ENCODE measurements around the gene SOX1. TPM values are rescaled to one million over a fixed set of nuclear protein-coding genes. Genes with fewer than 3 reads are reported as not detected.
A peak's percentile ranks its signal among the peaks of the same experiment; 100 is the strongest.

The SOX1 gene
- total RNA-seq, 1 experiment from 2014 or later = not detected

DNA sequence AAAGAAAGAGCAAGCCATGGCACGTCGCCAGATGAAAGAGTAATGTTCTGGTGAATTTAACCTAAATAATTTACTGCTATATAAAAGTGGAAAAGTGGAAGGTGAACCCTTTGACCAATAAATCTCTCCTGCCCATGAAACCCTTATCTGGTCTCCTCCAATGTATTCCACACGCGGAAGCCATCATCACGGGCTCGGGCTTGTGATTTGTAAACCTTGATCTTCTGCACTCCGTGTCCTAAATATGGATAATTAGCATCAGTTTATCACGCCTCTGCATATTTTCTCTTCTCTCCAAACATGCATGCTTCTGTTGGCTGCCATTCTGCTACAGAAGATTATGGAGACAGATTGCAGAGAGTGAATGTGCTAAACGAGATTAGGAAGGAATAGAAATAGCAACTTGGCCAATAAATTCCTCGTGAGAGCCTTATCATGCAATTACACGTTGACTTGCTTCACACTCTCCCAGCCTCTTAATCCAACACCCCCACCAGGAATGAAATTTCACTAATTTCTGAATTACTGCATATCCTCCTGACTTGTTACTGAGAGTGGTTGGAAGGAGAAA, 34.5 kb downstream of the SOX1 start:
- Mint-ChIP-seq H3K4me1 (ENCODE audit: insufficient read depth, unreplicated experiment) (no peaks in the 10 kb centered on the region), H3K27ac (ENCODE audit: low read depth, unreplicated experiment) (no peak overlapping the region), H3K36me3 (ENCODE audit: insufficient read depth, unreplicated experiment) (no peaks in the 10 kb centered on the region), H3K9me3 (ENCODE audit: unreplicated experiment) (peaks cover 14% of the 10 kb centered on the region), H3K27me3 (ENCODE audit: insufficient read depth, unreplicated experiment) (no peaks in the 10 kb centered on the region), H3K4me3 (ENCODE audit: unreplicated experiment) (no peak overlapping the region)
- BruUV-seq (replicated peaks) = no TSS peak
- CTCF ChIA-PET = no interaction called here
- DNase-seq (ENCODE audit: unreplicated experiment) = no peak
- POLR2A ChIA-PET = no interaction called here
- intact Hi-C loops (cut with micrococcal nuclease) = no loop called here
- TF ChIP-seq, protein P1, sequence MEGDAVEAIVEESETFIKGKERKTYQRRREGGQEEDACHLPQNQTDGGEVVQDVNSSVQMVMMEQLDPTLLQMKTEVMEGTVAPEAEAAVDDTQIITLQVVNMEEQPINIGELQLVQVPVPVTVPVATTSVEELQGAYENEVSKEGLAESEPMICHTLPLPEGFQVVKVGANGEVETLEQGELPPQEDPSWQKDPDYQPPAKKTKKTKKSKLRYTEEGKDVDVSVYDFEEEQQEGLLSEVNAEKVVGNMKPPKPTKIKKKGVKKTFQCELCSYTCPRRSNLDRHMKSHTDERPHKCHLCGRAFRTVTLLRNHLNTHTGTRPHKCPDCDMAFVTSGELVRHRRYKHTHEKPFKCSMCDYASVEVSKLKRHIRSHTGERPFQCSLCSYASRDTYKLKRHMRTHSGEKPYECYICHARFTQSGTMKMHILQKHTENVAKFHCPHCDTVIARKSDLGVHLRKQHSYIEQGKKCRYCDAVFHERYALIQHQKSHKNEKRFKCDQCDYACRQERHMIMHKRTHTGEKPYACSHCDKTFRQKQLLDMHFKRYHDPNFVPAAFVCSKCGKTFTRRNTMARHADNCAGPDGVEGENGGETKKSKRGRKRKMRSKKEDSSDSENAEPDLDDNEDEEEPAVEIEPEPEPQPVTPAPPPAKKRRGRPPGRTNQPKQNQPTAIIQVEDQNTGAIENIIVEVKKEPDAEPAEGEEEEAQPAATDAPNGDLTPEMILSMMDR (IDR thresholded peaks at IDR 0.05; ENCODE audit: unreplicated experiment) = no peak

DNA sequence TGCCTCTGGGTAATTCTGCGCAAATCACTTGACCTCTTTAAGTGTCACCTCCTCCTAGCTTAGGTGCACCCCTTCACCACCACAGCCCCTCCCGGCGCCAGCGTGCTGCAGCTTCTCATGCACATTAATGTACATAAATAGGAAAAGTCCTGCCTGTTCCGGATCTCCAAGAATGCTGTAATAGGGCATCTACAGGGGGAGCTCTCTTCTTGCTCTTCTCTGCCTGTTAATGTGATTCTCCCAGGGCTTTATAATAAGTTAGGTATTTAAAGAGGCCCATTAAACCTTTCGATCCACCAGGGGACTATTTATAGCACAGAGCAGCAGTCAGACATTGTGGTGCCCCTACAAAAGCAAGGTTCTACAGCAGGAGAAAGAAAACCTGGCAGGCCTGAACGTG, 35.3 kb downstream of the SOX1 start:
- intact Hi-C loops (cut with micrococcal nuclease) = loop anchor here (1.0 kb wide), 1 partner anchor 342 kb away; no protein-coding TSS in a partner anchor
- Mint-ChIP-seq H3K4me1 (ENCODE audit: insufficient read depth, unreplicated experiment) (no peaks in the 10 kb centered on the region), H3K36me3 (ENCODE audit: insufficient read depth, unreplicated experiment) (no peaks in the 10 kb centered on the region), H3K9me3 (ENCODE audit: unreplicated experiment) (peaks cover 6% of the 10 kb centered on the region), H3K4me3 (ENCODE audit: unreplicated experiment) (no peak overlapping the region), H3K27ac (ENCODE audit: low read depth, unreplicated experiment) (no peak overlapping the region), H3K27me3 (ENCODE audit: insufficient read depth, unreplicated experiment) (no peaks in the 10 kb centered on the region)
- peak; percentile 5 for DNase-seq (ENCODE audit: unreplicated experiment)
- POLR2A ChIA-PET = no interaction called here
- CTCF ChIA-PET = interaction anchor here (0.6 to 0.8 kb wide), 2 partner anchors 116 to 252 kb away, joined by 3 read pairs; no protein-coding TSS in a partner anchor
- TF ChIP-seq, protein P1 (IDR thresholded peaks at IDR 0.05; ENCODE audit: unreplicated experiment) = no peak
- BruUV-seq (replicated peaks) = no TSS peak

DNA sequence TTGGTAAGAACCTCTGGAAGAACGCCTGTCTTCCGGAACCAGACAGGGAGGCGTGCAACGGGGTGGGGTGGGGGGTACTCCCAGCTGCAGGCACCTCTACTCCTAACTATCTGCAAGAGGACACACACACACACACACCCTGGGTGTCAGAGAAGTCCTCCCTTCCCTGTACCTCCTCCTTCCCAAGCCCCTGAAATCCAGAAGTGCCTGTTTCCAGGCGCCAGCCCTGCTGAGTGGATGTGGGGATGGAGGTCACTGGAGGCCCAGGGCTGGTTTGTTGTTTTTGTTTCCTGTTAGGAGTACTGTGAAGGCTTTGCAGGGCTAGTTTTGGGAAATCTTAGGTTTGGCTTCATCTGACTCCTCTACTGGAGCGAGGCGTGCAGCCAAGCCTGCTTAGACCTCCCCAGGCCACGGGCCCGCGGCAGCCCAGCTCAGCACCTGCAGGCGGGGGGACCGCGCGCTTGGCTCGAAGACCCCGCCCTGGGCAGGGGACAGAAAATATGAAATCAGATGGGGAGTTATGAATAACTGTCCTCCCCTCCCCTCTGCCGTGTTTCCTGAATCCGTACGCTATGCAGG, 36.4 kb downstream of the SOX1 start:
- TF ChIP-seq, protein P1 (IDR thresholded peaks at IDR 0.05; ENCODE audit: unreplicated experiment) = no peak
- Mint-ChIP-seq H3K4me1 (ENCODE audit: insufficient read depth, unreplicated experiment) (no peaks in the 10 kb centered on the region), H3K27ac (ENCODE audit: low read depth, unreplicated experiment) (no peak overlapping the region), H3K36me3 (ENCODE audit: insufficient read depth, unreplicated experiment) (no peaks in the 10 kb centered on the region), H3K4me3 (ENCODE audit: unreplicated experiment) (no peak overlapping the region), H3K27me3 (ENCODE audit: insufficient read depth, unreplicated experiment) (no peaks in the 10 kb centered on the region), H3K9me3 (ENCODE audit: unreplicated experiment) (peaks cover 8% of the 10 kb centered on the region)
- intact Hi-C loops (cut with micrococcal nuclease) = no loop called here
- ChIA-PET CTCF (interaction anchor here (0.6 to 0.8 kb wide), 2 partner anchors 117 to 817 kb away, joined by 3 read pairs; no protein-coding TSS in a partner anchor), POLR2A (interaction anchor here (0.5 kb wide), 1 partner anchor 38 kb away, joined by 3 read pairs; no protein-coding TSS in a partner anchor)
- no peak for DNase-seq (ENCODE audit: unreplicated experiment)
- no TSS peak for BruUV-seq (replicated peaks)

DNA sequence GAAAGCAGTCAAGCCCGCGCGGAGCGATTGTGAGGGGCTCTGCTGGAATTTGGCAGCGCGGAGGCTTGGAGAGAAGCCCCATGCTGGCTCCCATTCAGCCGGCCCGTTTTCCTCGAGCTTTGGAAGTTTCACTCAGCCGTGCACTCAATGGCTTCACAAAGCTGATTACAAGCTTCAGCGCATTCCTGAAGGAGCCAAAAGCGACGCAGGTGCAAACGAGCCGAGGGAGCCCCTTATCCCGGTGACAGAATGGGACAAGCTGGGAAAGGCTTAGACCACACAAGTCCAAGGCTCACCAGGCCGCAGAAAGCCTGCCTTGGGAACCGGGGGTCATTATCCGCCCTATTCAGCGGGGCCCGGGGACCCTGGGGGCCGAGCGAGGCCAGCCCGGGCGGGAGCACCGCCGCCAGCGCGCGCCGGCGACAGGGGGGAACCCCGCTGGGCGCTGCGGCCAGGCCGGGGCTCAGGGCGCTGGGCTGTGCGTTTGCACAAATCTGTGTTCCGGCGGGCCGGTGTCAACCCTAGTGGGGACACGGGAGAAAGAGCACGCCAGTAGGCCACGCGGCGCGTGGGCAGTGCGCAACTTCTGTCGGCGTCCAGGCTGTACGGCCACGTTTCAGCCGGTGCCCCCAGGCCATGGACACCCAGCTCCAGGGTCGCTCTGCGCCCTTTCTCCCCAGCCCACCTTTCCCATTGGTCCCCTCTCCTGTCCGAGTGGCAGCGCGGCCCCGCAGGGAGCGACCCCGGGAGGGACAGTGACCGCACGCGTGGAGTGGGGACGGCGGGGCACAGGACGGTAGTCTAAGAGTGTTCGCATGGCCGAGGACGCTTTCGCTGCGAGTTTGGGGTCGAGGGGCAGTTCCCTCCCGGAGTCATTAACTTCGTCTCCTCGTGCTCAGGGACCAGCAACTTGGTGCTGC, 37.3 kb downstream of the SOX1 start:
- TF ChIP-seq, protein P1 (IDR thresholded peaks at IDR 0.05; ENCODE audit: unreplicated experiment) = no peak
- Mint-ChIP-seq H3K4me1 (ENCODE audit: insufficient read depth, unreplicated experiment) (no peaks in the 10 kb centered on the region), H3K4me3 (ENCODE audit: unreplicated experiment) (no peak overlapping the region), H3K27ac (ENCODE audit: low read depth, unreplicated experiment) (no peak overlapping the region), H3K27me3 (ENCODE audit: insufficient read depth, unreplicated experiment) (no peaks in the 10 kb centered on the region), H3K36me3 (ENCODE audit: insufficient read depth, unreplicated experiment) (no peaks in the 10 kb centered on the region), H3K9me3 (ENCODE audit: unreplicated experiment) (peaks cover 14% of the 10 kb centered on the region)
- ChIA-PET CTCF (no interaction called here), POLR2A (interaction anchor here (0.5 kb wide), 1 partner anchor 37 kb away, joined by 3 read pairs; no protein-coding TSS in a partner anchor)
- no peak for DNase-seq (ENCODE audit: unreplicated experiment)
- no TSS peak for BruUV-seq (replicated peaks)
- intact Hi-C loops (cut with micrococcal nuclease) = no loop called here
